HG03196 (cell line): ENCODE measurements around the gene RNF34.

ENCODE experiments used
- ATAC-seq: cut with Tn5 transposase; IDR thresholded peaks from one replicate; pipeline ENCODE4 v1.9.1; 2021; ENCODE audit not compliant: unreplicated experiment

Gene RNF34

GRCh38 chr12:121436706-121437105 is 36.8 kb downstream of the RNF34 start:
- ATAC-seq = no peak

GRCh38 chr12:121438905-121439304 is 39.0 kb downstream of the RNF34 start:
- no peak for ATAC-seq

GRCh38 chr12:121439715-121440114 is 39.8 kb downstream of the RNF34 start:
- no peak for ATAC-seq

- ATAC-seq = no peak
These were observed 40.9 kb downstream of the RNF34 start for GRCh38 chr12:121440768-121441167.

- ATAC-seq = no peak
These were observed 41.6 kb downstream of the RNF34 start for GRCh38 chr12:121441555-121441954.

- ATAC-seq = no peak
These were observed 42.4 kb downstream of the RNF34 start for GRCh38 chr12:121442028-121442948.

- no peak for ATAC-seq
These were observed 43.4 kb downstream of the RNF34 start for GRCh38 chr12:121443193-121443870.

GRCh38 chr12:121443911-121444841 is 44.3 kb downstream of the RNF34 start:
- ATAC-seq = no peak

GRCh38 chr12:121444842-121445202 is 44.9 kb downstream of the RNF34 start:
- ATAC-seq = no peak

GRCh38 chr12:121446750-121447149 is 46.8 kb downstream of the RNF34 start:
- ATAC-seq = no peak

- ATAC-seq = no peak
These were observed 48.9 kb downstream of the RNF34 start for GRCh38 chr12:121448771-121449315.

- ATAC-seq = no peak
These were observed 52.0 kb downstream of the RNF34 start for GRCh38 chr12:121451961-121452339.

GRCh38 chr12:121452340-121452984 is 52.5 kb downstream of the RNF34 start:
- ATAC-seq = no peak

- ATAC-seq = no peak
These were observed 53.1 kb downstream of the RNF34 start for GRCh38 chr12:121452985-121453360.

- no peak for ATAC-seq
These were observed 53.7 kb downstream of the RNF34 start for GRCh38 chr12:121453629-121454028.

- no peak for ATAC-seq
These were observed 55.0 kb downstream of the RNF34 start for GRCh38 chr12:121454921-121455320.

- no peak for ATAC-seq
These were observed 56.0 kb downstream of the RNF34 start for GRCh38 chr12:121455766-121456420.

- no peak for ATAC-seq
These were observed 56.6 kb downstream of the RNF34 start for GRCh38 chr12:121456551-121456950.

GRCh38 chr12:121461048-121461447 is 61.1 kb downstream of the RNF34 start:
- no peak for ATAC-seq

- no peak for ATAC-seq
These were observed 64.4 kb downstream of the RNF34 start for GRCh38 chr12:121464331-121464730.
